HG02938 (cell line): ENCODE results near the gene REEP5.
"Not testable (repeated sequence)": the region's sequence is repeated elsewhere in the genome, so short reads cannot be mapped to it uniquely, and the experiment has no call there.

ENCODE experiments used
- ATAC-seq: cut with Tn5 transposase; IDR thresholded peaks from one replicate; pipeline ENCODE4 v1.9.1; 2021; ENCODE audit warnings: mild to moderate bottlenecking, moderate library complexity; ENCODE audit not compliant: unreplicated experiment

The REEP5 gene

DNA sequence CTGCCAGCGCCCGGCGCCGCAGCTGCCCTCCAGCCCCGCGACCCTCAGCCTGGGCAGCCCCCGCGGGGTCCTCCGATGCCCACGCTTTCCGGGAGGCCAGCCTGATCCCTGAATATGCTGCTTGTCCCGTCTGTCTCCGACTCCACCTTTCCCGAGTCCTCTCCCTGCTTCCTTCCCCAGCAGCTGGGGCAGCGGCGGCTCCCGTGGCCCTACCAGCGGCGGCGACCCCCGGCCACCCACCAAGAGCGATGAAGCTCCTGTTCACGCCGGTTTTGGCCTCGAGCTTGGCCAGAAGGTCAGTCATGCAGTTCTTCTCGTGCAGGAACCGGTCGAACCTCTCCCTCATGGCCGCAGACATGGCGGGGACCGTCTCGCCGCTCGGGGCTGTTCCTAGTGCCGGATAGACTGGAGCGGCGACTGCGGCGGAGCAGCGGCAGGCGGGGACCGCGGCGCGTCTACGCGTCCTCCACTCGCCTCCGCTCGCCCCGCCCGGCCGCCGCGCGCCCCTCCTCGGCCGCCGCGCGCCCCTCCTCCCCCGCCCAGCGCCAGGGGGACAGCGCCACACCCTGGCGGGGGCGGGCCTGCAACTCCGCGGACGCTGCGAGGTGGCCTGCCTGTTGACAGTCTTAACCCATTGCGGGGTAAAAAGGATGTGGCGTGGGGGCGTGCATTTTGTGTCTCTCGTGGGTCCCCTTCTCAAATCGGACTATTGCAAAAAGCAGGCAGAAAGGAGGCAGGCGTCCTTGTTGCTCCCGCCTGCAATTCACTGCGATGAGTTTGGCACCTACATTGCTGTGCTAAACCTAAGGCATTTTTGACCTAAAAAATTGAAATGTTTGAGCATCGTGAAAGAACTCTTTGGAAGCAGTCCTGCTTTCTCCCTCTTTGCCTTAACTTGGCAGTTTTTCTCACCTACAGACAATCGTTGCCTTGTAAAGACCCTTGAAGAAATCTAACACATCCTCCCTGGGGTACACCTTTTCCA, at the start of gene REEP5:
Gene REEP5 (minus strand): TSS at position 395 of the 985 bp plus-strand sequence. CDS start 37 bp downstream, at position 358.
- ATAC-seq = peak; percentile 49

DNA sequence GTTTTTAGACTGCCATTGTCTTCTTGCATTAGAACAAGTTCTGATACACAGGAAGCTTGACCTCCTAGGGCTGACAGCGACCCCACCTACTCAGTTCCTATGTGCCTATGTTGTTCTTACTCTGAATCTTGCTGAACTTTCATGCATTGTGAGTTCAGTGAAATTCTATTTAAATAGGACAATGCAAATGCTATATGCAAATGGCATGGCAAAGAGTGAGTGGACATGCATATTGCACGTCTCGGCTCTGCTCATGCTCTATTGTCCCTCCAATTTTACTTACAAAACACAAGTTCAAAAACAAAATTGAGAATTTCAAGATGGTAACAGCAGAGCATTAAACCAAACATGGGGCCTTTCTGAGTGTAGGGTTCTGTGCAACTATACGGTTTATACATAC, 49.2 kb upstream of the REEP5 start:
- no peak for ATAC-seq

DNA sequence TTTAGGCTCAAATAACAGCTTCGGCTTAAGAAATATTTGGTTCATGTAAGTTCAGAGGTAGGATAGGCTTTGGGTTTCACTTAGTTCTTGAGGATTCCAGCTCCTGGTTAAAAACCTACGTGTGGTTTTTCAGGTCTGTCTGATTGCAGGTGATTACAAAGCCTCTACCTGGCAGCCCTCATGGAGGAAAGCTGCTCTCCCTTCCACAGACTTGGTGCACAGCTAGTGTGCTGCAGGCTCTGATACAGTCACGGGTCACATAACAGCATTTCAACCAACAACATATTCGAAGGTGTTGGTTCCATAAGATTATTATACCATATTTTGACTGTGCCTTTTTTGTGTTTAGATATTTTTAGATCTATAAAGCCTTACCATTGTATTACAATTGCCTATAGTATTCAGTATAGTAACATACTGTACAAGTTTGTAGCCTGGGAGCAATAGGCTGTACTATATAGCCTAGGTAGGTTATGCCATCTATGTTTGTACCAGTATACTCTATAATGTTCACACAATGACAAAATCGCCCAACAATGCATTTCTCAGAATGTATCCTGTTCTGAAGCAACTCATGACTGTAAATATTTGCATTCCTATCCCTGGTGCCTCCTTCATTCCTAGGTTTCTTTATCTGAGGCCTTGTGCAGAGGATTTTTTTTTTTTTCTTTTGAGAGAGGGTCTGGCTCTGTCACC, 46.5 kb upstream of the REEP5 start:
- no peak for ATAC-seq

DNA sequence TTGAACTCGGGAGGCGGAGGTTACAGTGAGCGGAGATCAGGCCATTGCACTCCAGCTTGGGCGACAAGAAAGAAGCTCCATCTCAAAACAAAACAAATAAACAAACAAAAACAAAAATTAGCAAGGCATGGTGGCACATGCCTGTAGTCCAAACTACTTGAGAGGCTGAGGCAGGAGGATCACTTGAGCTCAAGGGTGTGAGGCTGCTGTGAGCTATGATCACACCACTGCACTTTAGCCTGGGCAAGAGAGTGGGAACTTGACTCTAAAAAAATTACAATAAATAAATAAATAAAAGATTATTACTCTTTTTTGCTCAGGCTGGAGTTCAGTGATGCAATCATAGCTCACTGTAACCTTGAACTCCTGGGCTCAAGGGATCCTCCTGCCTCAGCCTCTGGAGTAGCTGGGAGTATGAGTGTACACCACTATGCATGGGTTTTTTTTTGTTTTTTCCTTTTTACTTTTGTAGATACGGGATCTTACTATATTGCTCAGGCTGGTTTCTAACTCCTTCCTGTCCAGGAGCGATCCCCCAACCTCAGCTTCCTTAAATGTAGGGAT, 45.6 kb upstream of the REEP5 start:
- ATAC-seq = no peak

DNA sequence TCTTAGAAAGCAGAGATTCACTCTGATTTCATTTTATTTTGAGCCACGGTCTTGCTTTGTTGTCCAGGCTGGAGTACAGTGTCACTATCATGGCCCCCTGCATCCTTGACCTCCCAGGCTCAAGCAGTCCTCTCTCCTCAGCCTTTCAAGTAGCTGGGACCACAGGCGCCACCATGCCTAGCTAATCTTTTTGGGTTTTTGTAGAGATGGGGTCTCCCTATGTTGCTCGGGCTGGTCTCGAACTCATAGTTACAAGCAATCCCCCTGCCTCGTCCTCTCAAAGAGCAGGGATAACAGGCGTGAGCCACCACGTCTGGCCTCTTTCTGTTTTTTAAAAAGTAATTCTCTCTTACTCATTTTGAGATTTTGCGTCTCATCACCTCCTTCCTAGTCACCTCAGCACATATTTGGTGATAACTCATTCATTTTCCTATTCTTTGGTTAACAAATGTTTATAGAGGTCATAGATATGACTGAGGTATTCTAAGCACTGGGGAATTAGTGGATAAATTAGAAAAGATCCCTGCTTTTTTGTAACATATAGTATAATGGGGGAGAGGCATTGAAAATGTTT, 43.8 kb upstream of the REEP5 start:
- ATAC-seq = no peak

DNA sequence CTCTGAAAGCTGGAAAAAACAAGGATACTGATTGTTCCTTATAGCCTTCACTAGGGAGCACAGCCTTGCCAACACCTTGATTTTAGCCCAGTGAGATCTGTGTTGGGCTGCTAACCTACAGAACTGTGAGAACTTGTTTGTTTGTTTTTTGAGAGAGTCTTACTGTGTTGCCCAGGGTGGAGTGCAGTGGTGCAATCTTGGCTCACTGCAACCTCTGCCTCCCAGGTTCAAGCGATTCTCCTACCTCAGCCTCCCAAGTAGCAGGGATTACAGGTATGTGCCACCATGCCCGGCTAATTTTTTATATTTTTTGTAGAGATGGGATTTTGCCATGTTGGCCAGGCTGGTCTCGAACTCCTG, 41.3 kb upstream of the REEP5 start:
- not testable (repeated sequence) for ATAC-seq

DNA sequence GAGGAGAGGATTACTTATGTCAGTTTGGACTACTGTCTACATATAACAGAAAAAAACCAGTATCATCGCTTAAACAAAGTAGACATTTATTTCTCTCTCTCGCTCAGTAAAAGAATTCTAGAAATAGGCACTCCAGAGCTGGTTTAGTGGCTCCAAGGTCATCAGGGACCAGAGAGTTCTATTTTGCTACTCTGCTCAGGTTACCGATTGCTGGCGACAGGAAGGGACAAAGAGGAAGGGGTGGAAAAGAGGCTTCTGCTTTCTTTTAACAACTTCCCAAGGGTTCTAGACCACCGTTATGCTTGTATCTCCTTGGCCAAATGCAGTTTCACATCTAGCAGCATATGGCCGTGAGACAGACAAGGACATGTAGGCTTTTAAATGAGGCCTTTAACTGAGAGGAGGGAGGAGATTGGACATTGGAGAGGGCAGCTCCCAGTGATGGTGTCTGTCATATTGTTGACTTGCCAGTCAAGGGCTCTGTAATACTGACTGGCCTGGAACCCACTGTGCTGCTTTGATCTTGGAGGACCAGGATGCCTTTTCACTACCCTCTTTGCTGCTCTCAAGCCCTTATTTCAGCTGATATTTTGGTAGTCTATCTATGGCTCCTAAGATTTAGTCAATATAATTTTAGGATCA, 39.0 kb upstream of the REEP5 start:
- ATAC-seq = no peak

DNA sequence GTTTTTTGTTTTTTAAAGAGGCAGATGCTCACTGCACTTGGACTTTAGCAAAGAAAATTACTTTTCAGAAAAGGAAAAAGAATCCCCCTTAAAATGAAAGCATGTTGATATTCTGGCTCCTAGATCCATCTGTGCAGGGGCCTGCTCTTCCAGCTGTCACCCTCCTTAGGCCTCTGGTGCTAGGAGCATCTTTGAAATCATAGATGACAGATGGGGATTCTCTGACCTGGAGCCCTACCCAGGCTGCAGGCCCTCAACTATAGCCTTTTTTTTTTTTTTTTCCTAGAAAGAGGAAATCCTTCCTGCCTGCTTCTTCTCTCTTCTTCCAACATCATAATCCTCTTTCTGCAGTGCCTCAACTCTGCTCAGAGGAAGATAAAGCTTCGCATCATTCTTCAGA, 38.3 kb upstream of the REEP5 start:
- ATAC-seq = no peak

DNA sequence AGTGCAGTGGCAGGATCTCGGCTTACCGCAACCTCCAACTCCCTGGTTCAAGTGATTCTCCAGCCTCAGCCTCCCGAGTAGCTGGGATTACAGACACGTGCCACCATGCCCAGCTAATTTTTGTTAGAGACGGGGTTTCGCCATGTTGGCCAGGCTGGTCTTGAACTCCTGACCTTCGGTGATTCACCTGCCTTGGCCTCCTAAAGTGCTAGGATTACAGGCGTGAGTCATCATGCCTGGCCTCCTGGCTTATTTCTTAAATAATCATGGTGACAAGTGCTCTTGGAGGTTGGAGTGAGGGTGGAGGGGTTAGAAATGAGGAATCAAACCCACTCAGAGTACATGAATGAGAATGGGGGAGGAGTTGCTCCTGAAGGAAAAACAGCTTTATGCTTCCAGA, 37.8 kb upstream of the REEP5 start:
- not testable (repeated sequence) for ATAC-seq

DNA sequence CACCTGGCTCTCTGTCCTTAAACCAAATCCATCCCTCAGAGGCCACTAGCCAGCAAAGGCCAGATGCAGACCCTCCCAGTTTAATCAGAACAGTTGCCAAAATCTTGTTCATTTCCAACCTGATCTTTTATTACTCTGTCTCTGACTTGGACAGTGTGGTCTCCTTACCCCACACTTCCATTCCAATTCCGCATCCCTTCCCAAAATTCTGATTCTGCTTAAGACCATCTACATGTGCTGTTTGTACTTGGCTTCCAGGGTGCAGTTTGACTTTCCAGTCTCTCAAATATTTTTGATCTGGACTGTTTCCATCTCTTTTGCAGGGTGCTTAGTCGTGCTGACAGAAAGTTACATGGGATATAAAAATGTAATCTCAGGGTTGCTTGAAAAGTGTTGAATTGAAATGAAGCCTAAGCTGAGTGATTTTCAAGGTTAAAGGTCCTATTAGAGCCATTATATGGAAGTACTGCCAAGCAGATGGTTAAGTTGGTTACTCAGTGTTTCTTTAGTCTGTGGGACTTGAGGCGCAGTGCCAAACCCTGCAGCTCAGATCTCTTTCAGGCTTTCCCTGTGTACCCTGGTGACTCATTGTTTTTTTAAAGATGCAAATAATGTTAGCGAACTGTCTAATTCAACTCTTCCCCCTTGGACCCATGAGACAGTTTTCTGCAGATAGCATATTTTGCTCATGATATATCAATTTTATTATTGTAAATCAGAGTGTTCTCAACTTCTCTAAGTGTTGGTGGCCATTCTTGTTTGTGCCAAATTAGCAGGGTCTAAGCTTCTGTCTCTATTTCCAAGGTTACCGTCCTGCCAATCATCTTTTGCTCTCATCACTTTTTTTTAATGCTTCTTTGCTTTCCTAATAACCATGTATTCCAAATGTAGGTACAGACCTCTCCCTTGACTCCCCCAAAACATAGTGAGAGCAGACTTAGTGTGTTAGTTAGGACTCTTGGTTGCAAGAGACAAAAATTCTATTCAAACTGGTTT, 36.4 kb upstream of the REEP5 start:
- peak; percentile 92 for ATAC-seq

DNA sequence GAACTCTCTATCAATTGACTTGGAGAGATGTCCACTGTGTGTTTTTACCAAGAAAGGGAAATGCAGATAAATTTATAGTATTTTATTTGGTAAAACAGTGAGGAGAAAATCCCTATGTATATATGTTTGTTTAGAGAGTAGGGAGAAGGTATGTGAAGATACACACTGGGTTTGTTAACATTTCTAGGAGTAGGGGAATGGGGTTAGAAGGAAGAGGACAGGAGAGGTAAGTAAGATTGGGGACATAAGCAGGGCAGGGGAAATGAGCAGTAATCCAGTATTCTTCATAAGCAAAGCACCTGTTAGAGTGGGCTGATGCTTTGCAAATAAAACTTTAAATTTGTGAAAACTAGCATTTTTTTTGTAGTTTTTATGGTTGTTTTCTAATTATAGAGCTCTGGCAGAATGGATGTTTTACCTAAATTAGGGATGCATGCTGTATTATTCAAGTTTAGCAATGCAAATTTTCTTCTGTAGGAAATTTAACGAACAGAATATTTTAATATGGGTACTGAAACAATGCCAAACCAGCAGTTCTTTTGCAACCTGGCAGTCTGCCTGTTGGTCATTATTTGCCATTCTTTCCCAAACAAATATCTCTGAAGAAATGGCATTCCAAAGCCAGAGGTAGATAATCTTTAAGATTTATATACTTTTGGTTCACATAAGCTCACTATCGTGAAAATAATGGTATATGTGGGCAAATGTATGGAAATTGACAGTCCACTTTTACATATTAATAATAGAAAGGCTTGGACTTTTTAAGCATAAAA, 35.2 kb upstream of the REEP5 start:
- ATAC-seq = no peak

DNA sequence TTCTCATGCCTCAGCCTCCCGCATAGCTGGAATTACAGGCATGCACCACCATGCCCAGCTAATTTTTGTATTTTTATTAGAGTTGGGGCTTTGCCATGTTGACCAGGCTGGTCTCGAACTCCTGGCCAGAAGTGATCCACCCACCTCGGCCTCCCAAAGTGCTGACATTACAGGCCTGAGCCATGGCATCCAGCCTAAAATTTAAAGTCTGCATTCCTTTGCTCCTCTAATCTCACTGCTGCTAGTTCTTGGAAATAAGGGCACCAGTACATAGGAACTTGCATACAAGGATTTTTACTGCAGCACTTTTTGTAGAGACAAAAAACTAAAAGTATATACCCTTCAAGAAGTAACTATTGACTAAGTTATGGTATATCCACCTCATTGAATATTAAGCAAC, 34.6 kb upstream of the REEP5 start:
- no peak for ATAC-seq

DNA sequence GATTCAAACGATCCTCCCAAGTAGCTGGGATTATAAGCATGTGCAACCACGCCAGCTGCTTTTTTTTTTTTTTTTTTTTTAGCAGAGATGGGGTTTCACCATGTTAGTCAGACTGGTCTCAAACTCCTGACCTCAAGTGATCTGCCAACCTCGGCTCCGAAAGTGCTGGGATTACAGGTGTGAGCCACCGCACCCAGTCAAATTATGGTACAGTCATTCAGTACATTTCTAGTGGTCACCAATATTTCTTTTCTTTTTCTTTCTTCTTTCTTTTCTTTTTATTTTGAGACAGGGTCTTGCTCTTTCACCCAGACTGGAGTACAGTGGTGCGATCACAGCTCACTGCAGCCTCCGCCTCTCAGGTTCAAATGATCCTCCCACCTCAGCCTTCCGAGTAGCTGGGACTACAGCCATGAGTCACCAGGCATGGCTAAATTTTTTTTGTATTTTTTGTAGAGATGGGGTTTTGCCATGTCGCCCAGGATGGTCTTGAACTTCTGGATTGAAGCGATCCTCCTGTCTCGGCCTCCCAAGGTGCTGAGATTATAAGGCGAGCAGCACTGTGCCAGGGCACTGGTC, 29.2 kb upstream of the REEP5 start:
- ATAC-seq = peak; percentile 91

DNA sequence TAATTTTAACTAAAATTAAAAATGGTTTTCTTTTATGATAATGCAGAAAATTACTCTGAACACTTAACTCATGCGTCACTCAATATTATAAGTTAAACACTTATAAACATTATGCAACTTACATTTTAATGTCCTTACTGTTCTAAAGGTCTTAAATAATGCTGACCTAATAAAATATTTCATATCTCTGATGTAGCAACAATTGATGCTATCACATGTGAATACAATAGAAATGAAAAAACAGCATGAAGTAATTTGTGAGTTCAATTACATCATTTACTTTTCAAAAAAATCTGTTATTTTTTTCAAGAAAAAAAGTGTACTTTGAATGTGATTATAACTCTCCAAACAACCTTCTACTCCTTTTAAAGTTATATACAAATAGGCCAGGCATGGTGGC, 26.4 kb upstream of the REEP5 start:
- ATAC-seq = no peak

DNA sequence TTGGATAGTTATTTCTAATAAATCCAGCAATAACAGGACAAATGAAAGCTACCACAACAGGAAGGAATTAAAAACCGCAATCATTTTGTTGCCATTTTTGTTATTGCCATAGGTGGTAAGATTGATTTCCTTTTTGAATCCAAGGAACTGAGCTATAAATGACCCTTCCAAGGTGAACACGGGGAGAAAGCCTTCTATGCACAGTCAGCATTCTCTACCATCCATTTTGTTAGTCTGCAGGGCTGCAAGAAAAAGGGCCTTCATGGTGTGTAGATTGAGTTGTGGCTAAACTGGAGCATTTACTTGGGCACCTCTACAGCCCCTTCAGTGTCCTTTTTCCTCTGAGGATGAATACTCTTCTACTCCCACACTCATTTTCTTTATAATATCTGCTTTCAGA, 18.6 kb upstream of the REEP5 start:
- ATAC-seq = no peak

DNA sequence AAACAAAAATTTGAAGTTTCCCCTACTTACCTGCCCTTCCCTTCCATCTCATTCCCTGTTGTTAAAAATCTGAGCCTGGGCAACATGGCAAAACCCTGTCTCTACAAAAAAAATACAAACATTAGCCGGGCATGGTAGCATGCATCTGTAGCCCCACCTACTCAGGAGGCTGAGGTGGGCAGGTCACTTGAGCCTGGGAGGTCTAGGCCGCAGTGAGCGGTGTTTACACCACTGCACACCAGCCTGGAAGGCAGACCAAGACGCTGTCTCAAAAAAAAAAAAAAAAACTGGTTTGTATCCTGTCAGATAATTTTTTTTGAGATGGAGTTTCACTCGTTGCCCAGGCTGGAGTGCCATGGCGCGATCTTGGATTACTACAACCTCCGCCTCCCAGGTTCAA, 16.3 kb upstream of the REEP5 start:
- ATAC-seq = no peak

DNA sequence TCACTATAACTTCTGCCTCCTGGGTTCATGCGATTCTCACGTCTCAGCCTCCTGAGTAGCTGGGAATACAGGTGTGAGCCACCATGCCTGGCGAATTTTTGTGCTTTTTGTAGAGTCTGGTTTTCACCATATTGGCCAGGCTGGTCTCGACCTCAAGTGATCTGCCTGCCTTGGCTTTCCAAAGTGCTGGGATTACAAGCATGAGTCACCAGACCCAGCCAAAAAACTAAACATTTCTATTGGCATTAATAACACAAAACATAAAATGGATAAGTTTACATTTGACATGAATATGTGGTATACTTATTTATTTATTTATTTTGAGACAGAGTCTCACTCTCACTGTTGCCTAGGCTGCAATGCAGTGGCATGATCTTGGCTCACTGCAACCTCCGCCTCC, 13.6 kb upstream of the REEP5 start:
- ATAC-seq = no peak

DNA sequence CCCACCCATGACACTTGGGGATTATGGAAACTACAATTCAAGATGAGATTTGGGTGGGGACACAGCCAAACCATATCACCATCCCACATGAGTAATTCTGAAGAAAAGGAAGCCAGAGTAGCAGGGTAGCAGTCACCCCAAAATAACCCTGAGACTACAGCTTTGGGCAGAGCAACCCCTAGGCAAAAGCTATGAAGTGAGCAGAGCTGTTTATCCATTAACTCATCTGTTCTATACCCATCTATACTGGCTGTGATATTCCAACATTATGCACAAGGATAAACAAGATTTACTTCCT, 12.3 kb upstream of the REEP5 start:
- no peak for ATAC-seq
